ENCODE measurements around the gene MAP2K3.

The MAP2K3 gene

GRCh38 chr17:21283482-21284318 lies 811 bp upstream of the MAP2K3 start:
- DNase-seq: no peak

GRCh38 chr17:21285164-21286065 lies 904 bp downstream of the MAP2K3 start:
- peak; percentile 61 for DNase-seq

GRCh38 chr17:21286066-21286770 lies 1.7 kb downstream of the MAP2K3 start:
- peak; percentile 99 for DNase-seq

DNA sequence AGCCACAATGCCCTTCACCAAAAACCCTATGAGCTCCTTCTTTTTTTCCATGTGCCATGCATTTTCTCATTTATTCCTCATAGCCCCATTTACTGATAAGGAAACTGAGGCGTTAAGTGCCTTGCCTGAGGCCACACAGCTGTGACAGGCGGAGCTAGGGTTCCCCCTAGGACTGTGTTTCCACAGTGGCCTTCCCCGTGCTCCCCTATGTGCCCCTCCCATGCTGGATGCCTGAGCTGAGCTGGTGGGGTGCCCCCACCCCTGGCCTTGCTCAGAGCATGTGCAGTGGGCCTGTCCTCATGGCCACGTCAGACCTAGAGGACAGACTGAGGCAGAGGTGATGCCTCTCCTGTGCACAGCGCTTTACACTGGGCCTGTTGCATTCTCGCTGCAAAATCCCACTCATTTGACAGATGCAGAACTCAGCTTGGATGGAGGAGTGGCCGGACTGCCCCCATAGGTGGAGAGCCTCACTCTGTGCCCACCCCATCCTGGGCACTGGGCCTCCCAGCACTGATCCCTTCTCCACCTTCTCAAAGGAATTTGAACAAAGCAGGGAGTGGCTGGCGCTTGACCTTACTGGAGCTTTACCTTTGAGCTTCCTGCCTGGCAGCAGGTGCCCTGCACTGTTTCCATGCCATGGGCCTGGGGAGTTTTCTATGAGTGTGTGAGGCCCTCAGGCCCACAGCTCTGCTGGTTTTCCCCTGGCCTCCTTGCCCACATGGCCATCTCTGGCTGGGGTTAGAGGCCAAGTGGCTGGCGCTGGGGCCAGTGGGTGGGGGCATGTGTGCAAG lies 2.6 kb downstream of the MAP2K3 start:
- peak; percentile 68 for DNase-seq

DNA sequence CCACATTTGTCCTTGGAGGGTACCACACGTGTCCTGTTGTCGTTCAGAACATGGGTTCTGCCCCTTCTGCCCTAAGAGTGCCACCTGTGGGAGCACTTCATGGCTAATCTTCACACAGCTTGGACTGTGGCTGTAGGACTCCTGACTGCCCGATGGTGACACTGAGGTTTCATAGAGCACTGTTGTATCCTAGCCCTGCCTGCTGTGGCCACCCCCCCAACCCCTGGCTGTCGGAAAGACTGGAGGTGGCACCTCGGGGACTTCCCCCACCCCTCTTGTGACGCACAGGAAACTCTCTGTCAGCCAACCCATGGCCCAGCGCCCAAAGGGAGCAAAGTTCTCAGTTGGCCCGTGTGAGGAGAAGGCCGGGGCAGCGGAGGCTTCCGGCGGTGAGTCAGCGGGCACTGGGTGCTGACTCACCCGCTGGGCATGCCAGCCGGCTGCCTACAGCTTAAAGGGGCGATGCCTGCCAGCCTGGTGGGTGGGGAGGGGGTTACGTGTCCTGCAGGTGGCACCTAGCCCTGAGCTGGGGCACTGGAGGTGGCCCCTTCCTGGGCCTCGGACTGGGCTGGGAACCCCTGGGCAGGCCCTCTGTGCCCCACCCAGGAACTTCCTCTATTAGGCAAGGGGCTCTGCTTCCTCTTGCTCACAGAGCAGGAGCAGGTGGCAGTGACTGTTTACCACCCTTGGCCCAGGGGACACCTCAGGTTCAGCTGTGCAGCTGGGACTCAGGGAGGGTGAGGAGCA lies 3.4 kb downstream of the MAP2K3 start:
- peak; percentile 98 for DNase-seq

DNA sequence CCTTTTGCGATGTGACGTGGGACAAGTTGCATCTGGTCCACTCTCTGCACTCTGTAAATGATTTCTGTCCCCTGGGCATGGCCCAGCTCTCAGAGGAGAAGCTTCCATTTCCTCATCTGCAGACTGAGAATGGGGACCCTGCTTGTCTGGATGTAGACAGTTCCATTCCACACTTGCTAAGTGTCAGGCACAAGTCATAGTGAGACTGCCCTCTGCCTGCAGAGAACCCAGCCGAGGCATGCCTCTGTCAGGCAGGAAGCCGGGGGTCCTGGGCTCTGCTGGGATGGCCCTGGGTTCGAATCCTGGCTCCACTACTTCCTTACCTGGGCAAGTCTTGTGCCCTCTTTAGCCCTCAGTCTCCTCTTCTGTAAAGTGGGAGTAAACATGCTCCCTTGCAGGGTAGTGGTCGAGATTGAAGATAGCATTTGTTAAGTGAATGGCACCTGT lies 4.1 kb downstream of the MAP2K3 start:
- no peak for DNase-seq

DNA sequence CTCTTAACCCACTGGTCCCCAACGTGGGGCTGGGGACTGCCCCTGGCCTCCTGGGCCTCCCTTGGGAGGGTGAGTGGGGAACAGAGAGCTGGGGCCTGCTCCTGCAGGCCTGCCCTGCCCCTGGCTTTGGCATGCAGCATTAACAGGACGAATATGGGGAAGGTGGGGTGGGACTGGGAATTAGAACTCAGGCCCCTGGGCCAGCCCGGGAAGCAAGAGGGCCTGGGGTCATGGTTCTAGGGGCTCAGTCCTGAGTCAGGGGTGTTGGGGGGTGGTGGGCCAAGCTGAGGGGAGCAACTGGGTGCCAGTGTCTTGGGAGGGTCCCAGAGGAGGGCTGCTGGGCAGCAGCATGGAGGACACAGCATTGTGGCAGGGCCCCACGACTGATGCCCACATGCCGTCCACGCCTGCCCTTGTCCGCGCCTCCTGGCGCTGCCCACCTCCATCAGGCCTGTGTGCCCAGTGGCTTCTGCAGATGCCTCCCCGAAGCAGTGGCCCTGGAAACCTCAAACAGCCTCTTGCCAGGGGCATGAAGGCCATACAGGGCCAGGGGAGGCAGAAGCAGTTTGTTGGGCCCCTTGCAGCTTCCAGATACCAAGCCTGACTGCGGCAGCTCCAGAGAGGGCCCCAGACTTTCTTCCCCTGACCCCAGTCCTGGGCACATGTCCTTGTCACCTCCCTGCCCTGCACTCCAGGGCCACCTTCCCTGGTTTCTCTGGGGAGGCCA lies 4.8 kb downstream of the MAP2K3 start:
- no peak for DNase-seq

- no peak for DNase-seq
Observed at GRCh38 chr17:21289902-21290571, 5.5 kb downstream of the MAP2K3 start.

DNA sequence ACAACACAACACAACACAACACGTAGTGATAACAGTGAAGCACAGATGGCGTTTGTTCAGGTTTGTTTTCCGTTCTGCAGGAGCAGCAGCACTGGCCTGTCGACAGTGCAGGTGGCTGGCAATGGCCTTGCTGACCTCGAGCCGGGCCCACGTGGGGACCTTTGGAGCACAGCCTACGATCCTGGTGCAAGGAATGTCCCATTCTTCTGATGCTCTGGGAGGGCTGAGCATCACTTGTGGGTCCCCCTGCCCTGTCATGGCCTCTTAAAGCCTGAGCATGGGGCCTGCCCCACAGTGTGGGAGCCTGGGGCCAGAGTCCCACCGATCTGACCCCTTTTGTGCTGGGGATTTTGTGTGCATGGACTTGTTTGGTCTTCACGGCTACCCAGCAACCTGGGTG lies 6.8 kb downstream of the MAP2K3 start:
- DNase-seq: no peak

DNA sequence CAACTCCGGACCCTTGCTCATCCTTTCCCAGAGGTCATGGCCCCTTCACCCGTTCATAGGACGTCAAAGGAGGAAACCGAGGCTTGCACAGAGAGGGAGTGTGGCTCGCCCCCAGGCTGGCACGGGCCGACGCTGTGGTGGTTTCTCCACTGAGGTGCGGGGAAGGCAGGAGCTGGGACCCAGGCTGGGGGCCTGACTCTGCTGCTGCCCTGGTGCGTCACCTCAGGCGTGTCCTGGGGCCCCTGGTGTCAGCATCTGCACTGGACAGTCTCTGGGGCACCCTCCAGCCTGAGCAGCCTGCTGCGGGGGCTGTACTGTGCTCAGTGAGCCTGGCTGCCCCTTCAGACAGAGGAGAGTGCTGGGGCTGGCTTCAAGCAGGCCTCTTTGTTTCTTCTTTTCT lies 7.4 kb downstream of the MAP2K3 start:
- DNase-seq: no peak

- DNase-seq: no peak
Observed at GRCh38 chr17:21292867-21293830, 8.6 kb downstream of the MAP2K3 start.

- DNase-seq: no peak
Observed at GRCh38 chr17:21293831-21294210, 9.3 kb downstream of the MAP2K3 start.

- DNase-seq: no peak
Observed at GRCh38 chr17:21294321-21295035, 10.0 kb downstream of the MAP2K3 start.

- DNase-seq: no peak
Observed at GRCh38 chr17:21295036-21295952, 10.8 kb downstream of the MAP2K3 start.

GRCh38 chr17:21296097-21297025 lies 11.8 kb downstream of the MAP2K3 start:
- no peak for DNase-seq

DNA sequence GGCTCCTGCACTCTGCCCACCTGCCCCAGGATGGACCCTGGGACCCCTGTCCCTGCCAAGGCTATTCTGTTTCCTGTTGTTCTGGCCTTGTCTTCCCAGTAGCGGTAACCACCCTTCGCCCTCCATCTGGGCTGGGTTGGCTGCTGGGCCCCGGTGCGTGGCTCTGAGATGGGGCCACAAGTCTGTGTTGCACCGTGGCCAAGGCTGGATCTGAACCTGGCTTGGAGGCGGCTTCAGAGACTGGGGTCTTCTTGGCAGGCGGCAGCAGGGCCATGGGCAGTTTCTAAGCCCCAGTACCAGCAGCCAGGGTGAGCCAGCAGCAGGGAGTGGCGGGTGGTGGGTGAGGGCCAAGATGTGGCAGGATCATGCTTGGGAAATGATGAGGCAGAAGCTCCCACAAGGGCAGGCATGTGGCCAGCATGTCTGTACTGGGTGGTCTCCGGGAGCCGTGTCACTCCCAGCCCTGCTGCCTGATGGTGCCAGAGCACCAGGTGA lies 12.6 kb downstream of the MAP2K3 start:
- no peak for DNase-seq
